Adrenal gland (tissue), 12 donors: ENCODE data around the gene TAF3. TPM values are rescaled to one million over a fixed set of nuclear protein-coding genes. Genes with fewer than 3 reads are reported as not detected.
A peak's percentile ranks its signal among the peaks of the same experiment; 100 is the strongest.

Experiments used
- DNase-seq, 7 donors: peaks; one replicate each; pipeline ENCODE4 v3.0.0-alpha.2; 2019 to 2020
- H3K27ac ChIP-seq, 5 donors: fragments of 200-600 bp; sonication (generic) in 4 of 5; 1 replicate in 3 of 5; 2 replicates in 2 of 5; pipeline versions ENCODE4 v1.5.1 to v1.8.0; 2016 to 2020; ENCODE audit warnings: mild to moderate bottlenecking in 1 of 5
- H3K27me3 ChIP-seq: fragments of 200-600 bp; 2 replicates; pipeline ENCODE4 v1.8.0; 2021
- H3K36me3 ChIP-seq, 2 donors: fragments of 200-600 bp; replicated peaks in 1 of 2; 1 replicate in 1 of 2; 2 replicates in 1 of 2; pipeline versions ENCODE4 v1.5.1 to v1.8.0; 2018 to 2022
- H3K4me1 ChIP-seq, 2 donors: fragments of 200-600 bp; replicated peaks in 1 of 2; 1 replicate in 1 of 2; 2 replicates in 1 of 2; pipeline versions ENCODE4 v1.5.1 to v1.8.0; 2018 to 2021
- H3K4me3 ChIP-seq, 4 donors: fragments of 200-600 bp; sonication (generic) in 3 of 4; one replicate each; pipeline ENCODE4 v1.5.1; 2016 to 2018
- H3K9me3 ChIP-seq, 3 donors: fragments of 200-600 bp; sonication (generic) in 1 of 3; replicated peaks in 1 of 3; 1 replicate in 2 of 3; 2 replicates in 1 of 3; pipeline versions ENCODE4 v1.5.1 to v1.8.0; 2016 to 2021
- POLR2A ChIP-seq, 2 donors: fragments of 450-650 bp; IDR thresholded peaks; one replicate each; pipeline ENCODE4 v1.6.1; 2017; ENCODE audit warnings: antibody characterized with exemption in 2 of 2, mild to moderate bottlenecking in 2 of 2, moderate library complexity in 1 of 2
- WGBS, 4 donors: extraction: QIAGEN DNeasy Blood & Tissue Kit in 2 of 4; methylation state at CpG; one replicate each; pipeline versions ENCODE4 v1.1.5 to v1.1.7; 2013 to 2017; 5-methylcytosine and 5-hydroxymethylcytosine counted together
- intact Hi-C, 2 donors: fragments of 100-400 bp; cut with DNase I; formaldehyde crosslinking; loops; one replicate each; pipeline versions ENCODE4 v1.14.1 to v1.15.0; 2022 to 2023
- polyA plus RNA-seq, 3 donors: library from polyadenylated mRNA; stranded (reverse); fragments of 200-250 nt in 2 of 3; fragments of 350-450 nt in 1 of 3; fragmentation: Illumina TruSeq in 1 of 3; extraction: RNeasy Lipid Tissue Mini Kit (QIAGEN cat#74804) in 1 of 3; gene quantifications; one replicate each; pipeline ENCODE4 v1.2.3, GENCODE V29; 2013 to 2014
- total RNA-seq, 9 donors: library from RNA; depleted of rRNA in 4 of 9; stranded (reverse); fragments of >200 nt in 4 of 9; fragments of 120-200 nt in 1 of 9; fragmentation: NEBNext Ultra II Directional in 1 of 9; extraction: Animal tissue kit (Norgen Biotek cat#: 25700) in 1 of 9; gene quantifications; one replicate each; pipeline versions ENCODE4 v1.1.0 to v1.2.4, GENCODE V29; 2013 to 2023
- TF ChIP-seq, protein P1 (sequence below), 6 experiments: fragments of 450-650 bp in 4 of 6; fragments of 200-600 bp in 2 of 6; sonication (generic) in 1 of 6; IDR thresholded peaks; 1 replicate in 5 of 6; 2 replicates in 1 of 6; pipeline versions ENCODE4 v1.5.1 to v1.8.0; 2016 to 2021; ENCODE audit warnings: antibody characterized with exemption in 6 of 6, mild to moderate bottlenecking in 2 of 6, moderate library complexity in 1 of 6
- donor health status: healthy with polysubstance abuse.
- donor health status: Bipolar disorder and iron deficiency.
- donor health status: DM: yes; HTN: yes; CAD: no.
- donor health status: DM: no; HTN: no; CAD: no.
- donor health status: DM: no; HTN: no; CAD: no.
- donor health status: DM: yes; HTN: yes; CAD: no.

TAF3 gene
- total and polyA plus RNA-seq, 12 donors = 3.5 to 16.6 (median 7.6) TPM

DNA sequence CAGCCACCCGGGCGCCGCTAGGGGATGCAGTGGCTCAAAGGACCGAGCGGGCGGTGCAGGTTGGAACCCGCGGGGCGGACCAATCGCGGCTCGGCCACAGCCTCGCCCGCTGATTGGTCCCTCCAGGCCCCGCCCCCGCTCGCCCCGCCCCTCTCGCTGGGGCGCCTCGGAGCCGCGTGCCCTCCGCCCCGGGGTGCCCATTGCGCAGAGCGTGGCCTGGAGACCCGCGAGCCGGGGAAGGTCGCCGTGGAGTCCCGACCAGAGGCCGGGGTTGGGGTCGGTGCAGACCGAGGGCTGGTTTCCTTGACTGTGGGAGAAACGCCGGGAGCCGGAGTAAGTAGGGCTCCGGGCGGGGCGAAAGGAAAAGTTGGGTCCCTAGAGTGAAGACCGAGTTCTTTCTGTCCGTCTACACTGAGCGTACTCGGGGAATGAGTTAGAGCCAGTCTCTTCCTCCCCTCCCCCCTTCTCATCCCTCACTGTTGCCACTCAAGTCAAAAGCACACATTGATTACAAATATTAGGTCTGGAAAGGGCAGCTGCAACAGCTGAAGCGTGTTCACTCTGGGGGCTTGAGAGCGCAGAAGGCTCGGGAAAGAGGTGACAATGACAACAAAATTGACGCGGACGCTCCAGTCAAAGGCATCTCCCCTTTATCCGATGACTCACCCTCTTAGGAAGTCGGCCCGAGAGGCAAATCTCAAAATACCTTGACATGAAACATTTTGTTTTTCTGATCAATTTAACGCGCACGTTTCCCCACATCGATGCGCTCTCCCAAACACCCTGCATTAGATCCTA lies 235.3 kb downstream of the TAF3 start:
- peak overlapping the region in 2 of 4 donors; percentile 56 to 76 for H3K4me3 ChIP-seq
- peaks cover 29 to 42% of the 10 kb centered on the region in 2 donors for H3K4me1 ChIP-seq
- H3K27ac ChIP-seq = peak overlapping the region in 2 of 5 donors; percentile 79 to 81
- intact Hi-C loops = loop anchor here in 1 of 2 donors (10.0 kb wide), 1 partner anchor 169 kb away; no protein-coding TSS in a partner anchor
- TF ChIP-seq, protein P1, sequence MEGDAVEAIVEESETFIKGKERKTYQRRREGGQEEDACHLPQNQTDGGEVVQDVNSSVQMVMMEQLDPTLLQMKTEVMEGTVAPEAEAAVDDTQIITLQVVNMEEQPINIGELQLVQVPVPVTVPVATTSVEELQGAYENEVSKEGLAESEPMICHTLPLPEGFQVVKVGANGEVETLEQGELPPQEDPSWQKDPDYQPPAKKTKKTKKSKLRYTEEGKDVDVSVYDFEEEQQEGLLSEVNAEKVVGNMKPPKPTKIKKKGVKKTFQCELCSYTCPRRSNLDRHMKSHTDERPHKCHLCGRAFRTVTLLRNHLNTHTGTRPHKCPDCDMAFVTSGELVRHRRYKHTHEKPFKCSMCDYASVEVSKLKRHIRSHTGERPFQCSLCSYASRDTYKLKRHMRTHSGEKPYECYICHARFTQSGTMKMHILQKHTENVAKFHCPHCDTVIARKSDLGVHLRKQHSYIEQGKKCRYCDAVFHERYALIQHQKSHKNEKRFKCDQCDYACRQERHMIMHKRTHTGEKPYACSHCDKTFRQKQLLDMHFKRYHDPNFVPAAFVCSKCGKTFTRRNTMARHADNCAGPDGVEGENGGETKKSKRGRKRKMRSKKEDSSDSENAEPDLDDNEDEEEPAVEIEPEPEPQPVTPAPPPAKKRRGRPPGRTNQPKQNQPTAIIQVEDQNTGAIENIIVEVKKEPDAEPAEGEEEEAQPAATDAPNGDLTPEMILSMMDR (IDR thresholded peaks at IDR 0.05) = peak in 4 of 6 experiments; percentile 78 to 94 (median 93)
- peak in 1 of 2 donors; percentile 1 for TF ChIP-seq POLR2A (IDR thresholded peaks at IDR 0.05)
- DNase-seq = peak; percentile 88 to 96 (median 93)
- H3K27me3 ChIP-seq = peaks cover 45% of the 10 kb centered on the region
- 0 to 1% (median 0%) methylated on average over 27 to 60 of the region's 60 CpGs for WGBS, 4 donors
- no peaks in the 10 kb centered on the region for H3K36me3 ChIP-seq
- no peaks in the 10 kb centered on the region for H3K9me3 ChIP-seq

DNA sequence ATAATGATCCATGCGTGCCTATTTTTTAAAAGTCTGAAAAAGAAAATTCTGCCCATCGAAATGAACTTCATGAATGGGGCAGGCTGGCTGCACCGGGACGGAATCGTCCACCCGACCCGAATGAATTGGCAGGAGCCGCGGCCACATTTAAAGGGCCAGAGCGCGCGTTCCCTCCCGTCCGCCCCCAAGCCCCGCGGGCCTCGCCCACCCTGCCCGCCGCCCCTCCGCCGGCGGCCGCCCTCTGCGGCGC lies 235.9 kb downstream of the TAF3 start:
- H3K36me3 ChIP-seq = no peaks in the 10 kb centered on the region
- H3K27me3 ChIP-seq = peaks cover 40% of the 10 kb centered on the region
- H3K4me1 ChIP-seq = peaks cover 29 to 41% of the 10 kb centered on the region in 2 donors
- H3K4me3 ChIP-seq = peak overlapping the region in 2 of 4 donors; percentile 56 to 76
- peak overlapping the region in 3 of 5 donors; percentile 24 to 81 (median 79) for H3K27ac ChIP-seq
- 0 to 1% (median 0%) methylated on average over 2 to 25 of the region's 25 CpGs for WGBS, 4 donors
- peak in 4 of 7 donors; percentile 48 to 58 (median 50) for DNase-seq
- TF ChIP-seq POLR2A (IDR thresholded peaks at IDR 0.05) = no peak
- TF ChIP-seq, protein P1 (IDR thresholded peaks at IDR 0.05) = no peak
- intact Hi-C loops = loop anchor here in 1 of 2 donors (10.0 kb wide), 1 partner anchor 169 kb away; no protein-coding TSS in a partner anchor
- no peaks in the 10 kb centered on the region for H3K9me3 ChIP-seq

DNA sequence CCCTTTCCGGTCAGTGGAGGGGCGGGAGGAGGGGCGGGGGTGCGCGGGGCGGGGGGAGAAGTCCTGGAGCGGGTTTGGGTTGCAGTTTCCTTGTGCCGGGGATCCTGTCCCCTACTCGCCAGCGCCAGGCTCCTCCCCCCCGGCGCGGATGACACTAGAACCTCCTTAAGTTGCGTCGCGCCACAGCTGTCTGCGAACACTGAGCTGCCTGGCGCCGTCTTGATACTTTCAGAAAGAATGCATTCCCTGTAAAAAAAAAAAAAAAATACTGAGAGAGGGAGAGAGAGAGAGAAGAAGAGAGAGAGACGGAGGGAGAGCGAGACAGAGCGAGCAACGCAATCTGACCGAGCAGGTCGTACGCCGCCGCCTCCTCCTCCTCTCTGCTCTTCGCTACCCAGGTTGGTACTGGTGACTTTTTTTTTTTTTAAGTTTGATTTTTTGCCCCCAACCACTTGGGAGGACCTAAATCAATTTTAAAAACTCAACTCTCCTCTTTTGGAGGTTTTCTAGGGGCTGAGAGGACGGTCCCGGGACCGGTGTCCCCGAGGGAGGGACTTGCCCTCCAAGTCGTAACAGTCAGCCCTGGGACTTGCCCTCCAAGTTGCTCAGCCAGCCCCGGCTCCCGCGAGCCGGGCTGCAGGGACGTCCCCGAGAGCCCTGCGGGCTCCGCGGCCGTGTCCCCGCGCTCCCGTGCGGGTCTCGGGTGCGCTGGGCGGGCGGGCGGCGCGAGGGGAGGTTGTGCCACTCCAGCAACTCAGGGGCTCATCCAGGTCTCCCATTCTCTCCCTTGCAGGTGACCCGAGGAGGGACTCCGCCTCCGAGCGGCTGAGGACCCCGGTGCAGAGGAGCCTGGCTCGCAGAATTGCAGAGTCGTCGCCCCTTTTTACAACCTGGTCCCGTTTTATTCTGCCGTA lies 236.4 kb downstream of the TAF3 start, which contains the start of gene GATA3:
Gene GATA3, plus strand, starts transcription at position 195 of the 914 bp plus-strand sequence. CDS start 968 bp downstream, outside the sequence.
- H3K36me3 ChIP-seq = no peaks in the 10 kb centered on the region
- H3K27me3 ChIP-seq = peaks cover 34% of the 10 kb centered on the region
- TF ChIP-seq POLR2A (IDR thresholded peaks at IDR 0.05) = peak in 1 of 2 donors; percentile 38
- TF ChIP-seq, protein P1 (IDR thresholded peaks at IDR 0.05) = no peak
- 1 to 2% (median 2%) methylated on average over 36 to 61 of the region's 65 CpGs for WGBS, 4 donors
- H3K27ac ChIP-seq = peak within 1 kb of the TSS in 3 of 5 donors; percentile 24 to 83 (median 79)
- H3K9me3 ChIP-seq = no peaks in the 10 kb centered on the region
- H3K4me3 ChIP-seq = peak within 1 kb of the TSS in 3 of 4 donors; percentile 22 to 76 (median 56)
- H3K4me1 ChIP-seq = peaks cover 28 to 39% of the 10 kb centered on the region in 2 donors
- peak; percentile 72 to 91 (median 81) for DNase-seq
- intact Hi-C loops = loop anchor here in 1 of 2 donors (10.0 kb wide), 1 partner anchor 170 kb away; no protein-coding TSS in a partner anchor
